Right ventricle myocardium superior (tissue), 1 donor: ENCODE results near the gene EPN2. TPM values are rescaled to one million over a fixed set of nuclear protein-coding genes. Genes with fewer than 3 reads are reported as not detected.

Experiments
- ATAC-seq: fragments of 200-7000 bp; cut with Tn5 transposase; one replicate; pipeline ENCODE4 v1.9.1; 2020; ENCODE audit warnings: mild to moderate bottlenecking; ENCODE audit not compliant: poor library complexity
- DNase-seq: peaks from one replicate; pipeline ENCODE4 v3.0.0-alpha.2; 2020
- intact Hi-C: fragments of 100-400 bp; cut with DNase I; formaldehyde crosslinking; loops from one replicate; pipeline ENCODE4 v1.11.2; 2022
- total RNA-seq: library from RNA; stranded (reverse); fragmentation: NEBNext Ultra II Directional; extraction: Animal tissue kit (Norgen Biotek cat#: 25700); gene quantifications from one replicate; pipeline ENCODE4 v1.2.1, GENCODE V29; 2021
- donor health status: DM: no; HTN: yes; CAD: no; lungs with severe emphysema.

EPN2 gene
- total RNA-seq, 1 donor from 2014 or later, result 91.0 TPM

DNA sequence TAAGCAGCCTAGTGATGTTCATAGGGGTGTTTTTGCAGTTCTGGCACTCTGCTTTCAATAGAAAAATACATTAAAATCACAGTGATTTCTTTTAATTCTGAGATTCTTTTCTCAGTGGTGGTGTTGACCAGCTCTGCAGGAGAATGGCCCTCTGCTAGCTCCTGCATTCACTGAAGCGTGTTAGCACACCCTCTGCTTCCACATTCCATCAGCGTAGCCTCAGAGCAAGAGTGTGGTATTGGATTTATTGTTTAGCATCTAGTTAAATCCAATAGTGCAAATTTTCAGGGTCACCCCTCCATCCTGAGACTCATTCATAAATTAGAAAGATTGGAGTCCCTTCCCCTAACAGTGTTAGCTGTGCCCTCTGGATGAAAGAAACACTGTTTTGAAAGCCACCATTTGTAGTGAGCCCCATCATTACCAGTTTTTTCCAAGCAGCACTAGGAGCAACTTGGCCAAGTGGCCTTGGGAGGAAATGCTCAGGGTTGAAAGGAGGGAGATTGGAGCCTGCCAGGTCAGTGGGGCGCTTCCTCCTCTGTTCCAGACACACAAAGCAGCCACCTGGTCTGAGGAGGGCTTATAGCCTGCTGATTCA is 79.7 kb downstream of the EPN2 start:
- ATAC-seq (no peak), DNase-seq (no peak)
- intact Hi-C loops, result no loop called here

DNA sequence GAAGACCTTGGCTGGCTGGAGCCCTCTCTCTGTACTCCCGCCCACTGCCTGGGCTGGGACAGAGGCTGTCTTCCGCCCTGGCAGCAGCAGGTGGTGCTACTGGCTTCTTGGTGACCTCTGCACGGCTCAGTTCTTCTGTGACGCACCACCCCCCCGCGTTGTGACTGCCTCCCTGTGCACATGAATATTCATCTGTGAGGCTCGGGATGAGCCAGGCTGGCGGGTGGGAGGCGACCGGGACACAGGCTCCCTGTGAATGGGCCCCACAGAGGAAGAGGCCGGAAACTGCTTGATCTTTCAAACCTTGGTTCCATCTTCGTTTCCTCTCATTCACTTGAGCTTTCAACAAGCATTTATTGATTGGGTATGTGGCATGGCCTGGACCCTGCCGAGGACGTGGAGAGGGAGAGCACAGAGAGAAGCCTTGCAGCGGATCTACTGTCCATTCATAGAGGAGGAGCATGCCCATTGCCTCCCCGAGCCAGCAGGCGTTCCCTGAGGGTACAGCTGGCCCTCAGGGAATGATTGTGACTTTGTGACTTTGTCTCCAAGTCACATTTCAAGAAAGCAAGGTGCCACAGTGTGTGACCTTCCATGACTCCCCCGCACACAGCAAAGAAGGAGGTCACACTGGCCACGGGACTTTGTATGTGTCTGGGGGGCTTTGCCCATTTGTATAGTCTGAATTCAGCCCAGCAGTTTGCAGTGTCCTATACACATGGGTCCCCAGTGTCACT is 80.4 kb downstream of the EPN2 start:
- intact Hi-C loops, result no loop called here
- ATAC-seq (peak; percentile 92), DNase-seq (peak; percentile 88)

DNA sequence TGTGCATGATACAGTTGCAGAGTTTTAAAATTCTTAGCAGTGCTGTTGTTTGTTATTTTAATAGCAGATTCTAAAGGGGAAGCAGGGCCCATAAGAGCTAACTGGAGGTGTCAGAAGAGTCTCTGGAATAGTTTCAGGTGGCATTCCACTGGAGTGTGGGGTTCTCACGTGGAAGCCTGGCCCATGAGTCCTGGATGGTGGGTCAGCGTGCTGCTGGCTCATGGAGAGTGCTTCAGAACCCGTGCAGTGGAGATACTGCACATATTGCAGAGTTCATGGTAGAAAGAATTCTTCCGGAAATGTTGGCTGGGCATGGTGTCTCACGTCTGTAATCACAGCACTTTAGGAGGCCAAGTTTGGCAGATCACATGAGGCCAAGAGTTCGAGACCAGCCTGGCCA is 81.4 kb downstream of the EPN2 start:
- intact Hi-C loops, result no loop called here
- DNase-seq (no peak), ATAC-seq (no peak)

DNA sequence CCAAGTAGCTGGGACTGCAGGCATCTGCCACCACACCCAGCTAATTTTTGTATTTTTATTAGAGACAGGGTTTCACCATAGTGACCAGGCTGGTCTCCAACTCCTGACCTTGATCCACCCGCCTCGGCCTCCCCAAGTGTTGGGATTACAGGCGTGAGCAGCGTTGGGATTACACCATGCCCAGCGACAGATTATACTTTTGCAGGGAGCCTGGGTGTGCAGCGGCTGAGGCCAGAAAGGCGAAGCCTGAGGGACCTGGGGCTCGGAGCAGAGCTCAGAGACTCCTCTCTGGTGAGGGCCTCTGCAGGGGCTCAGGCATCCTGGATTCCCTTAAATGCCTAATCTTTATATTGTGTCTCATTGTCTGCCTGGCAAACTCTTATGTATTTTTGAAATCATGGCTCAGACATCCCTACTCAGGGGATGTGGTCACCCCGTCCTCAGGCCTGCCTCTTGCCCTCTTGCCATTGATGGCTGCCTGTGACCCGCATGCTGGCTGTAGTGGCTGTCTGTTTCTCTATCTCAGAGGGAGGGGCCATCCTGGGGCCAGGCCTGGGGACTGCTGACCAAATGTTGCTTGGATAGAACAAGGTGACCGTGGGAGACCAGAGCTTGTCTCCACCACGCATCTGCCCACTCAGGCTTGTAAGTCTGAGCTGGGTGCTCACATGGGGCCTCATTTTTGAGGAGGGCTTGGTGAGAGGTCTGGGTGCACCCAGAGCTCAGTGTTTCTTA is 82.8 kb downstream of the EPN2 start:
- intact Hi-C loops, result no loop called here
- ATAC-seq (no peak), DNase-seq (no peak)

DNA sequence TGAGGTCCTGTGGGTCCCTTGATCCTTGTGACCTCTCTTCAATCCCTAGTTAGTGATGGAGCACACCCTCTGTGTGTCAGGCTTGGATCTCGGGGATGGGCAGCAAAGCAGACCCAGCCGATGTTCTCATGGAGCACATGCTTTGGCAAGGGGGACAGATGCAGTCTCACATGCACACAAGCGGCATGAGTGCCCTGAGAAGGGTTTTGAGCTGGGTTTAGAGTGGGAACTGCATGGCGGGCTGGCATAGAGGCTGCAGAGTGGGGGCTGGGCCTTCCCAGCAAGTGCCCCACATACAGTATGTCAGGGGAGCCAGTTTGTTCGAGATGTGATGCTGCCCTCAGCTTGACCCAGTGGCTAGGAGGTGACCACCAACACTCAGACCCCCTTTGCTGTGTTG is 83.7 kb downstream of the EPN2 start:
- intact Hi-C loops, result no loop called here

DNA sequence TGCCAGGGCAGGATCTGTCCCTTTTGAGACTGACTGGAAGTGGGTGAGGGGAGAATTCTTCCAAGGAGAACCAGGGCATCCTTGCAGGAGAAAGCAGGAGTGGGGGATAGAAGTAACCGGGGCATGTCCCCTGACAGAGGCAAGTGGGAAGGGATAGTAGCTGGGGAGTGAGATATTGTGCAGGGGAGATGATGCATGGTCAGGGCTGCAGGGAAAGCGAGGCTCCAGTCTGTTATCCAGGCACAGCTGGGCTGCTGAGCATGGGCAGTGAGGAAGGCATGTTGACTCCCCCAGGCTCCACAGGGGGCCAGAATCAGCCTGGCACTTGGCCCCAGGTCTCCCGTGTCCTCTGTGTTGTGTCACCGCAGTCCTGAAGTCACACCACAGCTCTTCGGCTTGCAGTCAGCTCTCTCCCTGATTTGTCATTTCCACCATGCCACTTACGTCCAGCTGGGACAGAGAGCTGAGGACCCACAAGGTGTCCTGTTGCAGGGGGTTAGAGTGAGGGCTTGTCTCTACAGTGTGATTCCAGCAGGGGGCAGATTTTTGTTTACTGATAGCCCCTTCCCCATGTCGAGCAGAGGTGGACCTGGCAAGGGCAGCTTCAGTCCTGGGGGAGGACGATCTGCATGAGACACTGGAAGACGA is 84.4 kb downstream of the EPN2 start:
- intact Hi-C loops, result no loop called here
- DNase-seq, result no peak
- ATAC-seq, result peak; percentile 24

More for the DNA sequence above, 83.7 kb downstream of the EPN2 start:
- DNase-seq (no peak), ATAC-seq (no peak)

DNA sequence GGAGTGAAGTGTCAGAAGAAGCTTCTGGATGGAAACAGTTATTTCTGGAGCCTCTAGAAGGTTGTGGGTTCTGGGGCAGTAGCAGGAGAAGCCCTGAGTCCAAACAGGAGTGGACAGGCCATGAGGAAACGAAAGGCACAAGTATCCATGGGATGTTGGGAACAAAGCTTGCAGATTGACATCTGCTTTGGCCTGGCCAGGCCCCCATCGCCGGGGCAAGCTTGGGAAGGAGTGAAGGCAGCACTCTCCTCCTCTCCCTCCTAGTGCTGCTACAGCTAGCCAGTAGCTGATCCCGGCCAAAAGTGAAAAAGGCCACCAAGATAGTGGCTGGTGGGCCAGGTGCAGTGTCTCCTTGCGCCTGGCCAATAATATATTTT is 85.0 kb downstream of the EPN2 start:
- intact Hi-C loops, result no loop called here
- DNase-seq (no peak), ATAC-seq (no peak)

DNA sequence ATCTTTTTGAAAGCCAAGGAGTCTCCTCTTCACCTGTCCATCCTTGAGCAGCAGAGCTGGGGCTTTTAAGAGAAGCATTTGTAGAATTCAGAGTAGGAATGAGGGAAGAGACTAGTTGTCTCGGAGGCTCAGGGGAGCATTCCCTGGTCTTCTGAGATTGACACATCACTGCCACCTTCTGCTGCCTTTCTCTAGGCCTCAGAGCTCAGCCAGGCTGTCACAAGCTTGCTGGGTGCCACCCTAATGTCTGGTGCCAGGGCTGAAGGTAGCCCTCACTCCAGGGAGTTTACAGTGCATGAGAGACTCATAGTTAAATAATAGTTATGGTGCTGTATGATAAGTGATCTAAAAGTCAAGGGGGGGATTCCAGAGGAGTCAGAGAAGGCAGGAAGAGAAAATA is 85.7 kb downstream of the EPN2 start:
- ATAC-seq (no peak), DNase-seq (no peak)
- intact Hi-C loops, result no loop called here

DNA sequence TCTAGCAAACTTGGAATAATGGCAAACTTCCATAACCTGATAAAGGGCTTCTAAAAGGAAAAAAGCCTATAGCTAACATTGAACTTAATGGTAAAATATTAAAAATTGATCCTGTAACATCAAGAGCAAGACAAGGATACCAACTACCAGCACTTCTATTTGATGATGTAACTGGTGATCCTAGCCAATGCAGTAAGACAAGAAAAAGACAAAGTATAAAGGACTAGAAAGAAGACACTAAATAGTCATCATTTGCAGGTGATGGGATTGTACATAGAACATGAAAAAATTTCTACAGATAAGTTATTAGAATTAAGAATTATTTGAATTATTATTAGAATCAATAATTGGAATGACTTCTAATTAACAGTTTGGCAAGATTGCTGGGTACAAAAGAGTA is 88.4 kb downstream of the EPN2 start:
- DNase-seq, result no peak
- no peak for ATAC-seq
- intact Hi-C loops, result no loop called here

DNA sequence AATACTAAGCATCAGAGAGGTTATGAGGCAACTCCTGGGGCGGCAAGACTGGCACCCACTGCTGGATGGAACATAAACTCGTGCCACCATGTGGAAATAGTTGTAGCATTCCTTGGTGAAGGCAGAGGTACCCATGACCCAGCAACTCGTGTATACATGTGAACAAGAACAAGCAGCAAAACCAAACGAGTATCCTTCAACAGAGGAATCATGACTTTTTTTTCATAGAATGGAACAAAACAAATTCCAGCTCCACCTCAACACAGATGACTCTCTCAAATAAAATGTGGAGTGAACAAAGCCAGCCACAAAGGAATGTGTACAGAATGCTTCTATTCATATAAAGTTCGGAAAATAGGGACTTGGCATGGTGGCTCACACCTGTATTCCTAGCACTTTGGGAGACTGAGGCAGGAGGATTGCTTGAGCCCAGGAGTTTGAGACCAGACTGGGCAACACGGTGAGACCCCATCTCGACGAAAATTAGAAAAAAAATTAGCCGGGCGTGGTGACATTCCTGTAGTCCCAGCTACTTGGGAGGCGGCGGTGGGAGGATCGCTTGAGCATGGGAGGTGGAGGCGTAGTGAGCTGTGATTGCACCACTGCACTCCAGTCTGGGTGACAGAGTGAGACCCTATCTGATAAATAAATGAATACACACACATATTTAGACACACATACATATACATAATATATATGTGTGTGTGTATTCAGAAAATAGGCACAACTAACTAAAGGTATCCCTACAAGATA is 90.0 kb downstream of the EPN2 start:
- DNase-seq (no peak), ATAC-seq (no peak)
- intact Hi-C loops, result no loop called here

DNA sequence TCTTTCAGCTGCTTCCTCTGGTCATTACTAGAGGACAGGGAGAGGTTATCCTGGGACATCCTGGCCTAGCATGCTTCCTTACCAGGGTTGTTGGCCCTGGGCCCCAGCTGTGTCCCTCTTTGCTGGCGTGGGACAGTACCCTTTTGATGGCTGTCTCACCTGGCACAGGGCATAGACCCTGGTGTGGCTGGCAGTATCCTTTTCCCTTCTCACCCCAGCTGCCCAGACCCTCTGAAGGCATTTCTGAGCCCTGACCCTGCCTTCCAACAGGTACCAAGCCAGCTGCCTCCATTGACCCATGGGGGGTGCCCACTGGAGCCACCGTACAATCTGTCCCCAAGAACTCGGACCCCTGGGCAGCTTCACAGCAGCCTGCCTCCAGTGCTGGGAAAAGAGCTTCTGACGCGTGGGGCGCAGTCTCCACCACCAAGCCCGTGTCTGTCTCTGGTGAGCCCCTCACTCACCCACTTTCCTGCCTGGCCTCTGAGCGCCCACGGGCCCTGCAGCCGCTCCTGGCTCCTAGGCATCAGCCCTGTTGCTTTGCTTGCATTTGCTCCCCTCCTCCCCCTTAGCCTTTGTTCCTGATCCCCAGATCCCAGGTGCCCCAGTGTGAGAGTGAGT is 91.4 kb downstream of the EPN2 start:
- DNase-seq (no peak), ATAC-seq (peak; percentile 44)
- intact Hi-C loops, result no loop called here

DNA sequence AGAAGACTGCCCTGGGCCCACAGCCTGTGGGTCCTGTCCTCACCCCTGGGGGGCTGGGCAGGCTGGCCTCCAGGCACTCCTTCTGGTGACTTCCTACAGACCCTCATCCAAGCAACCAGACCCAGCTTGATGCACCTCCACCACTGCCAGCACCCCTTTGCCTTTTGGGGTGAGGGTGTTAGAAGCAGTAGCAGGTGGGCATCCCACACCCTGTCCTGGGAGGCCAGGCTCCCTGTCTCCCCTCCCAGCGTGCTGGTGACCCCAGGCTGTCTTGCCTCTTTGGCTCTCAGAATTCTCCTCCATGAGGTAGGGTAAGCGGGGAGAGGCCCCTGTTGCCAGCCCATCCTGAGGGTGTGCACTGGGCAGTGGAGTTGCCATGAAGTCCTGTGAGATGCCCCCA is 92.0 kb downstream of the EPN2 start:
- no peak for DNase-seq
- ATAC-seq, result no peak
- intact Hi-C loops, result no loop called here

DNA sequence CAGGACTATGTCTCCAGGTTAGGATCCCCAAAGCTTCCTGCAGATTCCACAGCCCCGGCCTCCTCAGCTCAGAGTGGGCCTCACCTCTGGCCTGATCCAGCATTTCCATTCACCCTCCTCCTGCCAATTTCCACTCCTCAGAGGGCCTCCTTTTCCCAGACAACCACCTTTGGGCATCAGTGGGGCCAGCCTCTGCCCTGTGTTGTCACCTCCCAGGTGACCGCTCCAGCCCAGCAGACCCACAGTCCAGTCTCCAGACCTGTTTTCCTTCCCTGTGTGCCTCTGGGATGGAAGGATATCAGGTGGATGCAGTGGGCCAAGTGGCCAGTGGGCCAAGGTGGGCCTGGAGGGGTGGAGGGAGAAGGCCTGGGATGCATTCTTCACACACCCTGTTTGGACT is 92.7 kb downstream of the EPN2 start:
- intact Hi-C loops, result no loop called here
- no peak for ATAC-seq
- DNase-seq, result no peak

DNA sequence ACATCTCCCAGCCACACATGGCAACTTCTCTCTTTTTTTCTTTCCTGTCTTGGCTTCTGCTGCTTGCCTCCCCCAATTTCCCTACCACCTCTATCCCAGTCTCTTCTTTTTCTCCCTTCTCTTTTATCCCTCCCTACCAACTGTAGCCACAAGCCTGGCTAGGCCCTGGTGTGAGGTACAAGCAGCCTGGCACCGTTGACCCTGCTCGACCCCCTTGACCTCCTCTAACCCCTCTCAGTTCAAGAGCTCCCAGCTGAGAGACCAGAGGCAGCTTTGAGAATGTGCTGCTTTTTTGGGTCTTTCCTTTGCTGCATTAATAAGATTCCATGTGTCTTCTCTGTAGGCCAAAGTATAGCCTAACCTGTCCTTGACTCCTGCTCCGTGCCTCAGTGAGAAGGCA is 93.1 kb downstream of the EPN2 start:
- DNase-seq (no peak), ATAC-seq (no peak)
- intact Hi-C loops, result no loop called here

DNA sequence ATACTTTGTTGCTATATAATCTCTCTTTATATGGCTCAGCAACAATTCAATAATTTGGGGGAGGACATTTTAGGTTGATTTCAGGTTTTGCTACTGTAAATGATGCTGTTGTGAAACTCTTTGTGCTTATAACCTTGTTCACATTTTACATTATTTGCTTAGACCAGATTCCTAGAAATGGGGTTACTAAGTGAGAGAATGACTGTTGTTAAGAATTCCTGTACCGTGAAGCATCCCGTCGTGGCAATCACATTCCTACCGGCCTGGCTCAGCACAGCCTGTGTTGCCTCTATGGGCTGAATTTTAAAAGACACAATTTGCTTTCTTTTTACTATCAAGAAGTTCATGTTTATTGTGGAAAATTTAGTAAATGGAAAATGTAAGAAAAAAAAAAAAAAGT is 94.0 kb downstream of the EPN2 start:
- DNase-seq (no peak), ATAC-seq (no peak)
- intact Hi-C loops, result no loop called here

DNA sequence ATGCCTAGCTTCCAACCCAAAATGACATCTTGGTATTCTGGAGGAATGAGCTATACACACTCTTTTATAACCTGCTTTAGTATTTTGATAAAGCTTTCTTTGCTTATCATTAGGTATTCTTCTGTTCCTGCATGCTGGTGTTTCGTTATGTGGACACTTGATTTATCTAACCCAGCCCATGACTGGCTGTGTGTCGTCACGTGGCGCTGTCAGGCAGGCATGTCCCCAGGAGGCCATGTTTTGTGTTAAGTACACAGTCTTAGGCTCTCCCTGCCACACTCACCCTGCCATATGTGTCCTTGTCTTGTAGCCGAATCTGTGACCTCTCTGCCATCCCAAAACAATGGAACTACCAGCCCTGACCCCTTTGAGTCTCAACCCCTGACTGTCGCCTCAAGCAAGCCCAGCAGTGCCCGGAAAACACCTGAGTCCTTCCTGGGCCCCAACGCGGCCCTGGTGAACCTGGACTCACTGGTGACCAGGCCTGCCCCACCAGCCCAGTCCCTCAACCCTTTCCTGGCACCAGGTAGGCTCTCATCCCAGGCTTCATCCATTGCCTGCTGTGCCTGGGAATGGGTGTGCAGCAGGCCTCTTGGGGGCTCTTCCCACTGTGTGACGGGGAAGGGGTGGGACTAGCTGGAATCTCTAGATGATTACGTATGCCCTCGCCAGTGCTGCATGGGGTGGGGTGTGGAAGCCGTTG is 94.5 kb downstream of the EPN2 start:
- intact Hi-C loops, result no loop called here

DNA sequence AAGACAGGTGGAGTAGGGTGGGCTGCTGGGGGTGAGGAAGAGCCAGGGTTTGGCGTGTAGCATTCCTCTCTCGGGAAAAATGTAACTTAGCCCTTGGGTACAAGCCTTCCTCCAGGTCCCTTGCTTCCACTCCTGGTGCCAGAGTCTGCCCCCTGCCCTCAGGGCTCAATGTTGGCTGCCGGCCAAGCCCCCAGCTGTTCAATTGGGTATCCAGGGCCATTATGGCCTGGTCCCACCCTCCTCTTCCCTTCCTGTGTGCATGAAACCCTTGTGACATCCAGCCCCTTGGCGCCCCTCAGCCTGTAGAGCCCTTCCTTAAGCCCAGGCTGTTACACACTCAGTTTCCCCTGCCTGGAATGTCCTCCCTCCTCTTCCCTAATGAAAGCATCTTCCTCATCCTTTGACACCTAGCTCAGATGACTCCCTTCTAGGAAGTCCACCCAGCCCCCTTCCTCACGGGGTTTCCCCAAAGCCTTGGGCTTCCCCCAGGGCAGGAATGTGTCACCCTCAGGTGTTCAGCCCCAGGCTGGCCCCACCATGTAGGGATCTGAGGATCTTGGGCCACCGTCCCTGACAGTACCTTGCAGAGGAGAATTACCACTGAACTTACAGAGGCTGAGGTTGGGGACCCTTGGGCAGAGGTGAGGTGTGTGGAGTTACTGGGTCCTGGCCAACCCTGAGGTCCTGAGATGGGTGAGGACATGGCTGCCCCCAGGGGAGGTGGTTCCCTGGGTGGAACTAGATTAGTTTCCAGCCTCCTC is 95.4 kb downstream of the EPN2 start:
- intact Hi-C loops, result no loop called here
- DNase-seq (no peak), ATAC-seq (no peak)

More for the DNA sequence above, 94.5 kb downstream of the EPN2 start:
- ATAC-seq (no peak), DNase-seq (no peak)

DNA sequence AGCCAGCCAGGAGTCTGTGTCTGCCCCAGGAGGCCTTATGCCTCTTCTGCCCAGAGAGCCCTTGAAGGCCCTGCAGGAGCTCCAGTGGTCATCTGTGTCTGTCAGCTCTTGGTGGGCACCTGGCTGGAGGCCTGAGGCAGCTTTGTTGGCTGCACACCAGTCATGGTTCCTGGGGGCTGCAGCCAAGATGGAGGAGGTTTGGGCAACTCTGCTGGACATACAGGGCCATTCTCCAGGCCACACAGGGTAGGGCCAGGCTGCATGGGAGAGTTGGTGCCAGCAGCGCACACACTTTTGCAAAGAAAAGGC is 95.9 kb downstream of the EPN2 start:
- intact Hi-C loops, result no loop called here
- no peak for ATAC-seq
- no peak for DNase-seq
